H1 (cell line): Measurements from ENCODE around the gene SYN1. TPM values are rescaled to one million over a fixed set of nuclear protein-coding genes. Genes with fewer than 3 reads are reported as not detected.

ENCODE experiments used
- CTCF ChIA-PET: fragments of 300-600 bp; sonication (Branson Sonifier 250); formaldehyde crosslinking; loops from one replicate; lab custom pipeline; 2021; ENCODE audit not compliant: partially characterized antibody; lab: Charles Lee
- POLR2A ChIA-PET: fragments of 300-600 bp; sonication (Branson Sonifier 250); formaldehyde crosslinking; loops from one replicate; lab custom pipeline; 2021; ENCODE audit warnings: inconsistent platforms; ENCODE audit not compliant: partially characterized antibody; lab: Charles Lee
- DNase-seq, 2 experiments: peaks; one replicate each; pipeline versions ENCODE4 v3.0.0 to v3.0.0-alpha.2; 2010 to 2022; ENCODE audit warnings: low spot score in 2 of 2, low read depth in 1 of 2, mixed read lengths in 1 of 2
- FAIRE-seq: peaks from 2 replicates; lab custom pipeline; 2011; peaks lifted over from hg19 to GRCh38; lab: Jason Lieb, UNC
- H2AFZ ChIP-seq: 2 replicates; pipeline ENCODE4 v1.8.1; 2012; ENCODE audit warnings: low read length, inconsistent platforms
- H2AK5ac ChIP-seq: 2 replicates; pipeline ENCODE4 v1.6.1; 2013; ENCODE audit warnings: low read depth, low read length
- H2BK120ac ChIP-seq: replicated peaks from 2 replicates; pipeline ENCODE3; 2013; ENCODE audit warnings: low read depth, low read length, inconsistent platforms
- H2BK12ac ChIP-seq: 2 replicates; pipeline ENCODE4 v1.6.1; 2013; ENCODE audit warnings: low read depth, low read length
- H2BK15ac ChIP-seq: 2 replicates; pipeline ENCODE4 v1.6.1; 2013; ENCODE audit warnings: low read length
- H2BK20ac ChIP-seq: 2 replicates; pipeline ENCODE4 v1.6.1; 2013; ENCODE audit warnings: low read length
- H2BK5ac ChIP-seq: 2 replicates; pipeline ENCODE4 v1.6.1; 2013; ENCODE audit warnings: low read depth, low read length
- H3K14ac ChIP-seq: 2 replicates; pipeline ENCODE4 v1.6.1; 2013; ENCODE audit warnings: inconsistent platforms; ENCODE audit not compliant: insufficient read length
- H3K18ac ChIP-seq: 2 replicates; pipeline ENCODE4 v1.6.1; 2013; ENCODE audit warnings: low read length; ENCODE audit errors: extremely low read depth
- H3K23ac ChIP-seq: 2 replicates; pipeline ENCODE4 v1.6.1; 2013; ENCODE audit warnings: inconsistent platforms; ENCODE audit not compliant: insufficient read length
- H3K23me2 ChIP-seq: 2 replicates; pipeline ENCODE4 v1.6.1; 2013; ENCODE audit warnings: low read depth, low read length
- H3K27ac ChIP-seq: 2 replicates; pipeline ENCODE4 v1.6.1; 2011; ENCODE audit warnings: low read depth, low read length, inconsistent platforms
- H3K27me3 ChIP-seq, 4 experiments: replicated peaks in 1 of 4; 1 replicate in 1 of 4; 2 replicates in 3 of 4; pipeline versions ENCODE4 v1.6.1 to v1.8.1; 2011 to 2013; ENCODE audit warnings: low read length in 3 of 4, mild to moderate bottlenecking in 3 of 4, inconsistent platforms in 2 of 4, mixed read lengths in 2 of 4, moderate library complexity in 1 of 4; ENCODE audit not compliant: control insufficient read depth in 3 of 4, insufficient read depth in 3 of 4; ENCODE audit errors: extremely low read depth in 1 of 4
- H3K36me3 ChIP-seq, 4 experiments: 2 replicates each; pipeline versions ENCODE4 v1.6.1 to v1.8.1; 2011 to 2013; ENCODE audit warnings: mild to moderate bottlenecking in 4 of 4, low read length in 3 of 4, moderate library complexity in 2 of 4, control low read depth in 1 of 4, inconsistent platforms in 1 of 4; ENCODE audit not compliant: insufficient read depth in 4 of 4, control insufficient read depth in 2 of 4
- H3K4ac ChIP-seq: replicated peaks from 2 replicates; pipeline ENCODE3; 2013; ENCODE audit warnings: low read length, low read depth, mixed read lengths, inconsistent platforms; ENCODE audit not compliant: insufficient read length
- H3K4me1 ChIP-seq, 4 experiments: replicated peaks in 1 of 4; 1 replicate in 1 of 4; 2 replicates in 3 of 4; pipeline versions ENCODE4 v1.6.1 to v1.8.1; 2011 to 2013; ENCODE audit warnings: low read length in 3 of 4, inconsistent platforms in 2 of 4, mixed read lengths in 1 of 4; ENCODE audit not compliant: insufficient read depth in 4 of 4, control insufficient read depth in 3 of 4
- H3K4me2 ChIP-seq, 2 experiments: 2 replicates each; pipeline versions ENCODE4 v1.6.1 to v1.8.1; 2011 to 2013; ENCODE audit warnings: low read depth in 2 of 2, low read length in 2 of 2, control low read depth in 1 of 2, inconsistent platforms in 1 of 2, mild to moderate bottlenecking in 1 of 2; ENCODE audit not compliant: insufficient read depth in 1 of 2
- H3K4me3 ChIP-seq, 4 experiments: fragments of 200-600, 300-600 bp in 1 of 4; sonication (generic), shearing (Covaris generic), sonication (Bioruptor Twin) in 1 of 4; 2 replicates each; pipeline versions ENCODE4 v1.5.1 to v1.8.1; 2011 to 2016; ENCODE audit warnings: low read length in 4 of 4, low read depth in 3 of 4, control low read depth in 2 of 4, inconsistent platforms in 2 of 4, mild to moderate bottlenecking in 2 of 4, mixed read lengths in 1 of 4, moderate library complexity in 1 of 4; ENCODE audit not compliant: insufficient read depth in 2 of 4; ENCODE audit errors: extremely low read depth in 1 of 4
- H3K56ac ChIP-seq: replicated peaks from 2 replicates; pipeline ENCODE3; 2013; ENCODE audit warnings: low read depth, mild to moderate bottlenecking, mixed read lengths, low read length, inconsistent platforms; ENCODE audit not compliant: insufficient read length
- H3K79me1 ChIP-seq: 2 replicates; pipeline ENCODE4 v1.6.1; 2013; ENCODE audit warnings: low read depth, low read length, control low read depth
- H3K79me2 ChIP-seq, 2 experiments: 2 replicates each; pipeline versions ENCODE4 v1.6.1 to v1.8.1; 2012 to 2013; ENCODE audit warnings: low read length in 2 of 2, mild to moderate bottlenecking in 2 of 2, inconsistent platforms in 1 of 2; ENCODE audit not compliant: insufficient read depth in 2 of 2, control insufficient read depth in 1 of 2
- H3K9ac ChIP-seq, 4 experiments: replicated peaks in 1 of 4; 1 replicate in 1 of 4; 2 replicates in 3 of 4; pipeline versions ENCODE4 v1.6.1 to v1.8.1; 2011 to 2013; ENCODE audit warnings: low read depth in 3 of 4, low read length in 3 of 4, control low read depth in 2 of 4, mild to moderate bottlenecking in 2 of 4, moderate library complexity in 2 of 4, inconsistent platforms in 1 of 4; ENCODE audit errors: extremely low read depth in 1 of 4
- H3K9me3 ChIP-seq, 2 experiments: 2 replicates each; pipeline versions ENCODE4 v1.6.1 to v1.8.1; 2012 to 2013; ENCODE audit warnings: mild to moderate bottlenecking in 2 of 2, moderate library complexity in 2 of 2, control low read depth in 1 of 2, inconsistent platforms in 1 of 2, low read depth in 1 of 2, low read length in 1 of 2, mixed read lengths in 1 of 2; ENCODE audit not compliant: insufficient read depth in 2 of 2
- H4K20me1 ChIP-seq, 2 experiments: replicated peaks in 1 of 2; 2 replicates each; pipeline versions ENCODE3 to v1.8.1; 2011 to 2013; ENCODE audit warnings: inconsistent platforms in 2 of 2, low read length in 2 of 2, mild to moderate bottlenecking in 1 of 2; ENCODE audit not compliant: insufficient read depth in 2 of 2, control insufficient read depth in 1 of 2
- H4K5ac ChIP-seq: 2 replicates; pipeline ENCODE4 v1.6.1; 2013; ENCODE audit warnings: low read length, low read depth, mixed read lengths, inconsistent platforms; ENCODE audit not compliant: insufficient read length
- H4K8ac ChIP-seq: 2 replicates; pipeline ENCODE4 v1.8.0; 2013; ENCODE audit warnings: mild to moderate bottlenecking, moderate library complexity, low read length, inconsistent platforms; ENCODE audit not compliant: insufficient read depth; ENCODE audit errors: extremely low read depth
- H4K91ac ChIP-seq: replicated peaks from 2 replicates; pipeline ENCODE3; 2013; ENCODE audit warnings: low read length, mixed read lengths, inconsistent platforms; ENCODE audit not compliant: insufficient read length
- WGBS, 2 experiments: shearing (Covaris generic) in 1 of 2; methylation state at CpG; one replicate each; pipeline versions ENCODE4 v1.1.6 to v1.1.7; 2013 to 2015; ENCODE audit warnings: low lambda C conversion rate in 2 of 2, mixed read lengths in 2 of 2, inconsistent platforms in 1 of 2, low coverage in 1 of 2, missing lambda C conversion rate in 1 of 2; ENCODE audit not compliant: insufficient replicate concordance in 2 of 2, insufficient coverage in 1 of 2, insufficient read length in 1 of 2; ENCODE audit errors: extremely low coverage in 1 of 2, missing lambda C conversion rate in 1 of 2; 5-methylcytosine and 5-hydroxymethylcytosine counted together
- polyA plus RNA-seq, 7 experiments: library from polyadenylated mRNA; depleted of rRNA in 3 of 7; stranded (reverse) in 5 of 7; unstranded in 2 of 7; fragments of >200 nt in 5 of 7; fragments of 200-250 nt in 2 of 7; gene quantifications; 1 replicate in 5 of 7; 2 replicates in 1 of 7; 4 replicates in 1 of 7; pipeline versions ENCODE4 v1.2.1 to v1.2.3, GENCODE V29; 2011 to 2013; ENCODE audit warnings: missing spikeins in 2 of 7, mixed read lengths in 2 of 7
- total RNA-seq: library from RNA; stranded (reverse); fragmentation: NEBNext Ultra II Directional; extraction: Animal tissue kit (Norgen Biotek cat#: 25700); gene quantifications from 2 replicates; pipeline ENCODE4 v1.2.1, GENCODE V29; 2021

The SYN1 gene
- total and polyA plus RNA-seq, 2 of the 8 experiments (the other 6 are each of a cell fraction or from before 2014, with no cell fraction given), result 2.1 to 14.1 TPM

GRCh38 chrX:47583240-47583861 is 36.3 kb downstream of the SYN1 start:
- H3K36me3 ChIP-seq, result no peaks in the 10 kb centered on the region; a peak in 1 of 8 replicates
- H3K4me3 ChIP-seq, result 0 out of 8 replicates have a peak overlapping the region, but pooled peaks of 1 of the 4 experiments have one; percentile 66
- H3K4me2 ChIP-seq, result no peak overlapping the region; a peak in 1 of 4 replicates
- H3K79me2 ChIP-seq, result no peaks in the 10 kb centered on the region
- H3K27ac ChIP-seq, result no peak overlapping the region
- H3K9me3 ChIP-seq, result no peaks in the 10 kb centered on the region
- H2BK120ac ChIP-seq, result no peak overlapping the region
- no peak overlapping the region for H2AFZ ChIP-seq
- H4K8ac ChIP-seq, result no peak overlapping the region
- no peak overlapping the region for H2BK5ac ChIP-seq
- H3K4ac ChIP-seq, result no peak overlapping the region
- no peak overlapping the region for H3K56ac ChIP-seq
- FAIRE-seq (no peak), DNase-seq (no peak)
- no peak overlapping the region for H4K91ac ChIP-seq
- H3K4me1 ChIP-seq, result peaks cover 0 to 7% (median 3%) of the 10 kb centered on the region in 4 experiments; a peak in 3 of 7 replicates
- H3K79me1 ChIP-seq, result no peaks in the 10 kb centered on the region
- ChIA-PET POLR2A (interaction anchor here (0.6 to 1.8 kb wide), 5 partner anchors 9 to 70 kb away, joined by 3 to 9 read pairs (median 4); no protein-coding TSS in a partner anchor), CTCF (interaction anchor here (0.6 to 1.3 kb wide), 3 partner anchors 10 to 172 kb away, joined by 3 to 8 read pairs (median 5); no protein-coding TSS in a partner anchor)
- no peak overlapping the region for H3K14ac ChIP-seq
- no peak overlapping the region for H3K9ac ChIP-seq
- no peak overlapping the region for H2BK12ac ChIP-seq
- H3K18ac ChIP-seq, result no peak overlapping the region
- H3K23me2 ChIP-seq, result no peaks in the 10 kb centered on the region; the same call in 1 of the 2 replicates
- H3K23ac ChIP-seq, result no peak overlapping the region
- no peak overlapping the region for H2BK20ac ChIP-seq
- H2BK15ac ChIP-seq, result no peak overlapping the region
- no peak overlapping the region for H2AK5ac ChIP-seq
- no peaks in the 10 kb centered on the region for H3K27me3 ChIP-seq
- no peaks in the 10 kb centered on the region for H4K20me1 ChIP-seq
- 91 to 100% methylated on average over 1 to 5 of the region's 8 CpGs for WGBS, 2 experiments
- H4K5ac ChIP-seq, result no peak overlapping the region
